Endothelial cell of hepatic sinusoid (primary cell): Measurements from ENCODE around the gene NCBP2.

Experiments
- in situ Hi-C: cut with HindIII; loops from 2 replicates; pipeline ENCODE4 v1.10.0; 2017; ENCODE audit warnings: low sequenced_read_pairs

Gene NCBP2

DNA sequence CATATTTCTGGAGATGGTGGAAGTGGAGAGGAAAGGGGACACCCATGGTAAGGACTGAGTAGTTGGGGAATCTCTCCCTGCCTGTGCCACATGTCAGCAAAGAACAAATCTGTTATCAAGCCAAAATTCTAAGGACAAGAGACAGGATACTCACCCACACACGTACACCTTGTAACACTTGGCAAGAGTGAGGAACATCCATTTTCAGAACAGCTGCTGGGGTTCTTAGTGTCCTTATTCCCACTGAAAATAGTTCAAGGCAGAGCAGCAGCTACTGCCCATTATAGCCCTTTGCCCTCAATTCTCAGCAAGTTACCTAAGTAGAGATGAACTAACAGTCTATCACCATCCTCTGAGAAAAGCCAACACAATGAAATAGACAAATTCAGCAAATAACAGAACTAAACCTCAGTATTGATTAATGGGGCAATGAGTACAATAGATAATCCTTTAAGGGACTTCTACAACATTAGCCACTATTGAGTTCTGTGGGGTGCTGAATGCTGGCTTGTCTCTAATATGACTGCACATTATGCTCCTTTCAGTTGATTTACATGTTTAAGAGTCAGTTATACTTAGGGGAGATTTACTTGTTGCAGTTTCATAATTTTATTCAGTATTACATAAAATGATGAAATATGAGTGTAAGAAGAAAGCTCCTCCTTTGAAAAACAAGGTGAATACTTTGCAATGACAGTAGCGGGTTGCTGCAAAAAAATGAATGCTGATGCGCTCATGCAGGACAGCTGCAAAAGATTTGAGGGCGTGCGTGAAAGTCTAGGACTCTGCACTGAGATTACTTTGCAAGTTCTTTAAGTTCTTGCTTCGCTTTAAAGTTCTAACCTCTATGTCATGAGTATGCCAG is 52.3 kb downstream of the NCBP2 start:
- in situ Hi-C loops: loop anchor here (10.0 kb wide), 3 partner anchors 65 to 375 kb away; partner anchors contain the start of gene SMCO1

- in situ Hi-C loops: loop anchor here (10.0 kb wide), 3 partner anchors 61 to 371 kb away; partner anchors contain the start of gene SMCO1
Measured at GRCh38 chr3:196886144-196886543, 56.2 kb downstream of the NCBP2 start.
